ENCODE results near the gene NONO. TPM values are rescaled to one million over a fixed set of nuclear protein-coding genes. Genes with fewer than 3 reads are reported as not detected.
A peak's percentile ranks its signal among the peaks of the same experiment; 100 is the strongest.

Gene NONO
- total RNA-seq (2012; rRNA removed) (444 and 609 TPM in 2 replicates), polyA plus RNA-seq (2012; rRNA removed) (199 and 308 TPM in 2 replicates), Bru-seq, nascent RNA (percentile 95 among the genes with signal in this experiment), BruChase-seq, experiment 1, labeled RNA remaining after a 6-hour chase (percentile 98 among the genes with signal in this experiment), BruChase-seq, experiment 2, labeled RNA remaining after a 2-hour chase (percentile 96 among the genes with signal in this experiment)
- polyA plus RNA-seq (2012; cell fraction: cytosol; rRNA removed) = 80.7 and 118 TPM in 2 replicates
- polyA plus RNA-seq (2012; cell fraction: nucleus; rRNA removed; ENCODE audit: low replicate concordance) = 119 and 311 TPM in 2 replicates
- long read RNA-seq, transcript NONO-201 (12 exons, 2,713 nt) = major isoform, 201 of 278 reads
- long read RNA-seq, transcript NONO-202 (11 exons, 2,606 nt) = minor isoform, 24 of 278 reads
- long read RNA-seq, partial matches to known transcripts = 11 of 278 reads
- long read RNA-seq, other reads (novel, unspliced or antisense) = 38 of 278 reads

- H2BK15ac ChIP-seq (ENCODE audit: low read depth, low read length) = peak within 1 kb of the TSS; percentile 67; the same call in 2 of the 3 replicates
- H3K56ac ChIP-seq (ENCODE audit: extremely low read depth, insufficient read depth, low read length) = peak within 1 kb of the TSS; percentile 91
- peak within 1 kb of the TSS; percentile 94 for H3K14ac ChIP-seq (replicated peaks; ENCODE audit: low read depth, low read length)
- H3K27me3 ChIP-seq (ENCODE audit: control insufficient read depth, insufficient read depth, low read length) = no peaks in the 10 kb centered on the region
- peak within 1 kb of the TSS; percentile 90 for H3K4me3 ChIP-seq (ENCODE audit: insufficient read depth, low read depth, low read length)
- peak within 1 kb of the TSS; percentile 94 for H3K9ac ChIP-seq (ENCODE audit: low read depth, low read length)
- 0 out of 2 replicates have a peak within 1 kb of the TSS, but pooled peaks have one; percentile 45 for H2BK20ac ChIP-seq (ENCODE audit: low read depth, low read length)
- dilution Hi-C loops (cut with HindIII; ENCODE audit: low sequenced_read_pairs, unreplicated experiment) = no loop called here
- CTCF ChIA-PET = interaction anchor here (0.7 kb wide), 1 partner anchor 134 kb away, joined by 4 read pairs; no protein-coding TSS in a partner anchor
- peaks cover 6% of the 10 kb centered on the region for H3K36me3 ChIP-seq (ENCODE audit: control insufficient read depth, insufficient read depth, low read length)
- peak; percentile 99 for DNase-seq
- 32% methylated on average over 14 of the region's 57 CpGs; no CpG with 5 or more reads in 1 of the 2 experiments for WGBS, 2 experiments (ENCODE audit: extremely low coverage in 2 of 2, insufficient read length in 1 of 2)
- peak within 1 kb of the TSS; percentile 90 to 99 for H4K8ac ChIP-seq (ENCODE audit: low read depth in 2 of 2, low read length in 2 of 2)
- H3K79me1 ChIP-seq (ENCODE audit: low read depth in 1 of 2, low read length in 2 of 2) = no peaks in the 10 kb centered on the region; a peak in 1 of 4 replicates
- peaks cover 2% of the 10 kb centered on the region; the same call in 1 of the 2 replicates for H3K9me3 ChIP-seq (ENCODE audit: control insufficient read depth, insufficient read depth, low read length)
- peak within 1 kb of the TSS; percentile 83 for H2AFZ ChIP-seq (replicated peaks; ENCODE audit: low read length, poor library complexity)
- peak within 1 kb of the TSS; percentile 97 for H4K5ac ChIP-seq (ENCODE audit: low read depth, low read length)
- ATAC-seq (ENCODE audit: low read depth) = peak; percentile 84
- peaks cover 31% of the 10 kb centered on the region for H4K20me1 ChIP-seq (ENCODE audit: insufficient read depth, low read length)
- intact Hi-C loops (cut with micrococcal nuclease) = loop anchor here (2.0 to 5.0 kb wide), 3 partner anchors 29 to 101 kb away; partner anchors contain the start of genes TAF1 and ZMYM3
- H3K4me2 ChIP-seq (ENCODE audit: low read depth, low read length) = peak within 1 kb of the TSS; percentile 95
- peak within 1 kb of the TSS; percentile 98 for H3K27ac ChIP-seq (ENCODE audit: insufficient read depth, low read length)
- POLR2A ChIA-PET (ENCODE audit: unreplicated experiment) = interaction anchor here (0.6 to 0.9 kb wide), 2 partner anchors 9 to 77 kb away, joined by 3 read pairs; no protein-coding TSS in a partner anchor
- BruUV-seq (replicated peaks) = TSS peak; percentile 58
- no peaks in the 10 kb centered on the region for H3K4me1 ChIP-seq (ENCODE audit: control insufficient read depth, insufficient read depth, low read length)
- peak within 1 kb of the TSS; percentile 94 for H3K4ac ChIP-seq (ENCODE audit: low read depth, low read length)
- H2AK9ac ChIP-seq (replicated peaks; ENCODE audit: low read depth, low read length, poor library complexity) = peak within 1 kb of the TSS; percentile 90
- H3K9me1 ChIP-seq (ENCODE audit: insufficient read depth, low read length) = no peaks in the 10 kb centered on the region
- H2BK5ac ChIP-seq (ENCODE audit: low read depth, low read length, poor library complexity, severe bottlenecking) = peak within 1 kb of the TSS; percentile 95
- H4K91ac ChIP-seq (ENCODE audit: insufficient read depth, low read depth, low read length) = peak within 1 kb of the TSS; percentile 80
- H2AK5ac ChIP-seq (ENCODE audit: low read depth, low read length) = peak within 1 kb of the TSS; percentile 81
- H2BK120ac ChIP-seq (ENCODE audit: low read depth, low read length) = peak within 1 kb of the TSS; percentile 86
- peak within 1 kb of the TSS; percentile 97 for H3K18ac ChIP-seq (ENCODE audit: low read depth, low read length)
- in situ Hi-C loops (cut with MboI; ENCODE audit: low sequenced_read_pairs) = no loop called here
- peak within 1 kb of the TSS; percentile 94 for H3K23ac ChIP-seq (ENCODE audit: low read depth, low read length)
- TF ChIP-seq BHLHE40 (IDR thresholded peaks at IDR 0.05; ENCODE audit: low read depth, low read length) (no peak), USF2 (IDR thresholded peaks at IDR 0.05; ENCODE audit: low read depth, low read length) (no peak), MAZ (IDR thresholded peaks at IDR 0.05; ENCODE audit: borderline replicate concordance, low read depth, low read length) (peak; percentile 9; the same call in 1 of the 2 replicates), RAD21 (IDR thresholded peaks at IDR 0.05; ENCODE audit: low read length) (no peak), RFX5 (IDR thresholded peaks at IDR 0.05; ENCODE audit: low read depth, low read length) (no peak), ELK1 (IDR thresholded peaks at IDR 0.05; ENCODE audit: borderline replicate concordance, low read depth, low read length) (no peak), MXI1 (IDR thresholded peaks at IDR 0.05; ENCODE audit: borderline replicate concordance, low read depth, low read length) (no peak), NFE2L2 (IDR thresholded peaks at IDR 0.05; ENCODE audit: low read depth, low read length) (no peak), MAFK (IDR thresholded peaks at IDR 0.05; ENCODE audit: low read depth, low read length) (no peak), CEBPB (IDR thresholded peaks at IDR 0.05; ENCODE audit: low read depth, low read length) (no peak), SMC3 (IDR thresholded peaks at IDR 0.05; ENCODE audit: low read depth, low read length) (no peak), RCOR1 (IDR thresholded peaks at IDR 0.05; ENCODE audit: insufficient replicate concordance, low read length) (no peak), CHD1 (IDR thresholded peaks at IDR 0.05; ENCODE audit: low read depth, low read length) (no peak), POLR2A (IDR thresholded peaks at IDR 0.05; ENCODE audit: low read depth, low read length) (peak; percentile 89)
Measured at GRCh38 chrX:71283403-71284143, at the start of gene NONO. TSS of gene NONO (plus strand) at chrX:71283635. CDS start at chrX:71290638, 7,003 bp downstream.

Measured in IMR-90 (cell line).